Stimulated activated CD8-positive, alpha-beta memory T cell treated with anti-CD3 and anti-CD28 coated beads, Interleukin-15, amount 100 ng/mL, for 48 hours (primary cell): ENCODE results near the gene NCLN.
"Not testable (repeated sequence)": the region's sequence is repeated elsewhere in the genome, so short reads cannot be mapped to it uniquely, and the experiment has no call there.

ENCODE experiments used
- DNase-seq, 2 donors: peaks; one replicate each; pipeline ENCODE4 v3.0.0-alpha.2; 2020; ENCODE audit warnings: low read depth in 2 of 2

Gene NCLN

DNA sequence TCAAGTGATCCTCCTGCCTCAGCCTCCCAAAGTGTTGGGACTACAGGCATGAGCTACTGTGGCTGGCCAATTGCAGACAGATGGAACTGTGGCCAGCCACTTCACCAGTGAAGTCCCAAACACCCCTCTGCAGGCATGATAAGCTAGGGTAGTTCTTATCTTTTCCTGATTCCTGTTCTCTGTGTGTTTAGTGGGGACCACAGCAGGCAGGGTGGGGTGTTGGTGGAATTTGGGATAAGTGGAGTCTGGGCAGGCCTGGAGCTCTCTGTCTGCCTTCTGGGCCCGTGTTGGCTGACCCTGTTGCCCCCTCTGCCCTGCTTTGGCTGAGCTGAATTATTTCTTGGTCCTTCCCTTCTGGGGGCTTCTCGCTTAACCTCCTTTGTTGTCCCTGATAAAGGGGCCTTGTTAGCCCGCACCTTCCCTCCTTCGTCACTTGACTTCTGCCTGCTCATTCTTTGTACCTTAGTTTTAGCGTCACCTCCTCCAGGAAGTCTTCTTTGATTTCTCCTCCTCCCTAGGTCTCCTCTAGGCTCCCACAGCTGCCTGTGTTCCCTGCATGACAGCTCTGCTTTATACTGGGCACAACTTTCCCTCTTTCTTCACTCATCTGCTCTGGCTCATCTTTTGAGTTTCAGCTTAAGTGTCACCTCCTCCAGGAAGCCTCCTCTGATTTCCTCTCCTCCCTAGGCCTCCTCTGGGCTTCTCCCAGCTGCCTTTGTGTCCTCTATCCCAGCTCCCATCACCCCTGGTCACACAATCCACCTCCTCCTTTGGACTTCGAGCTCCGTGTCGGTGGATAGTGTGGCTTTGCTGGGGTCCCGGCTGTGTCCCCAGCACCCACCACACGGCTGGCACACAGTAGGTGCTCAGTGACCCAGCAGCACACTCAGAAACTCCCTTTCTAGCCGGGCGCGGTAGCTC is 1.7 kb upstream of the NCLN start:
- no peak for DNase-seq

DNA sequence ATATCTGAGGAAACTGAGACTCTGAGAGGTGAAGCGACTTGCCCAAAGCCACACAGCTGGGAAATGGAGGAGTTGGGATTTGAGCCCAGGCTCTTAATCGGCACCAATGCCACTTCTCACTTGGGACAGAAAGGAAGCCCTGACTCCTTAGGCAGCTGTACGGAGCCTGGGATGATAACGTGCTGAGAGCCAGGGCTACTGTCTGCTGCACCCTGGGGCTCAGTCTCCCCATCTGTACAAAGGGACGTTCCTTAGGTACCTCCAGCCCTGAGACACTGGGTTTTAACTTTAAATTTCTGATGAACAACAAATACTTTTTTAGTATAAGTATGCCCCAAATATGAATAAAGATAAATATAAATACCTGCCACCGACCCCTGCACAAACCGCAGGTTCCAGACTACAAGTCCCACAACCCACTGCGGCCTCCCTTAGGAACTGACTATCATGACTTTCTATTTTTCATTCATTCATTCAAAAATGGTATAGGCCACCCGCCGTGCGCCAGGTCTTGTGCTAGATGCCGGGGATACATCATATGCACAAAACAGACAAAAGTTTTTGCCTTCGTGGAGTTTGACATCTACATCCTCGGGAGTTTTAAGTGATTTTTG is 776 bp upstream of the NCLN start:
- peak in 1 of 2 donors; percentile 36 for DNase-seq

DNA sequence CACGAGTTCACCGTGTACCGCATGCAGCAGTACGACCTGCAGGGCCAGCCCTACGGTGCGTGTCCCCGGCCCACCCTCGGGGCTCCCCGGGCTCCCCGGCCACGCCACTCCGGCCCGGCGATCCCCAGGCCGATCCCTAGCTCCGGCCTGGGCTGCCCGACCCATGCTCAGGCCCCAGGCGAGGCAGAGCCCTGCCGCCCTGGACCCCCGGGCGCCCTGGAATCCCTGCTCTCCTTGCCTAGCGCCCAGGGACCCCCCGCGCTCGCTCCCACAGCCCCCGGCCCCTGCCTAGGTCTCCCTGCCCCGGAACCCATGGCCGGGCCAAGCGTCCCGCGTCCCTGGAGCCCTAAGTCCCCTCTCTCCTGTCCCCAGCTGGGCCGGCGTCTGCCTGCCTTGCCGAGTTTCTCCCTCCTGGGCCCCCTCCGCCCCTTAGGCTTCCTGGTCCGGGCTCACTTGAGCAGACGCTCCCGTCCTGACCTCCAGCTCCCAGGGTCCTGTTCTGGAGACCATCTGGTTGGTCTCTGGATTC is 494 bp downstream of the NCLN start:
- DNase-seq: no peak

DNA sequence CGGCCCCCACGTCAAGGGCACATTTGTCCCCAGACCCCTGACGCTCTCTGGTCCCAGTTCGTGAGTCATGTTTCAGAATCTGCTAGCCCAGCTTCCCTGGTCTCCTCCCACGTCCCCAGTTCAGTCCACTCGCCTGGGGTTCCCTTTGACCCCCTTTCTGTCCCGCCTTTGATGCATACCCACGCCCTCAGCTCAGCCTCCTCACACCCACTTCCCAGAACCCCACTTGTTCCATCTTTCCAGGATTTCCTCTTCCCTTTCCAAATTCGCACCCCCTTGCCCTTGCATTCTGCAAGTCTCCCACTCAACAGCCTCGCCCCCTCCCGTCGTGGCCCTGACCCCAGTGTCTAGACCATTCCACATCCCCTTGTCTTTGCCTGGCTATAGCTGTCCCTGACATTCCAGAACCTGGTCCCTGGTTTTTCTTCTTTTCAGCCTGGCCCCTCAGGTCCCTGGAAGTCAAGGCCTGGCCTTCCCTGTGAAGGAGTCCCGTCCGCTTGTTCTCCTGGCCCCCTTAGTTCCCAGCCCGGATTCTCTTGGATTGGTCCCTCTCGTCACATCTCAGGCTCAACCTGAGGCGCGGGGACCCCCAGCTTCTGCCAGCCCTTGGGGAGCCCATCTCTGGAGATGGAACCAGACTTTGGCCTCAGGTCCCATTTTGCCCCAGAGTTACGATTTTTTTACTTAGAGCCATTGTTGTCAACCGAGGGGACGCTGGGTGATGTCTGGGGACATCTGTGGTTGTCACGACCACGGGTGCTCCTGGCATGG is 1.3 kb downstream of the NCLN start:
- DNase-seq: no peak

DNA sequence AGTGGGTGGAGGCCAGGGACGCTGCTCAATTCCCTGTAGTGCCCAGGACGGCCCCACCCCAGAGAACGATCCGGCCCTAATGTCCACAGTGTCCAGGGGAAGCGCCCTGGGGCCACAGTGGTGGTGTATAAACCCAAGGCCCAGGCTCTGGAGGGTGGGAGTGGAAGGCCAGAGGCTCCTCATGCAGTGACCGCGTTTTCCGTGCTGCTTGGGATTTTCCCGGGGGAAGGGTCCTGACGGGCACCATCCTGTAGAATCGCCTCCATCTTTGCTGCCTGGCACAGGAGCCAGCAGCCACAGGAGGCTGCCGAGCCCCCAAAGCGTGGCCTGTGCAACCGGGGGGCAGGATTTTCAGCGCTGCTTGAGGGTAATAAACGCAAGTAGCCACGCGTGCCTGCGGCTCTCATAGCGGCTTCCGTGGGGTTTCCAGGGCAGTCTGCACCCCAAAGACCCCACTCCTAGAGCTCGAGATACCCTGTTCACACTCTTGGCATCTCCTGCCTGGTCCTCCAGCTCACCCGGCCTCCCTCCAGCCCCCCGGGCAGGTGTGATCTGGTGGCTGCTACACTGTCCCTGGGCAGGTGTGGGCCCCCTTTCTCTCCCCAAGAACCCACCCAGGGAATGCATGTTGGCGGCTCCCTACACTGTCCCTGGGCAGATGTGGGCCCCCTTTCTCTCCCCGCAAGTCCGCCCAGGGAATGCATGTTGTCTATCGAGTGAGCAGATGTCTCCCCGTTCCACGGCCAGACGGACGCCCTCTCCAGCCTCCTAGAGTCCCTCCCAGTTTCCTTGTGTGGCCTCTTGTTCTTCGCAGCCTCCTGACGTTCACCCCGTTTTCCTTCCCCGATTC is 2.2 kb downstream of the NCLN start:
- DNase-seq: no peak

DNA sequence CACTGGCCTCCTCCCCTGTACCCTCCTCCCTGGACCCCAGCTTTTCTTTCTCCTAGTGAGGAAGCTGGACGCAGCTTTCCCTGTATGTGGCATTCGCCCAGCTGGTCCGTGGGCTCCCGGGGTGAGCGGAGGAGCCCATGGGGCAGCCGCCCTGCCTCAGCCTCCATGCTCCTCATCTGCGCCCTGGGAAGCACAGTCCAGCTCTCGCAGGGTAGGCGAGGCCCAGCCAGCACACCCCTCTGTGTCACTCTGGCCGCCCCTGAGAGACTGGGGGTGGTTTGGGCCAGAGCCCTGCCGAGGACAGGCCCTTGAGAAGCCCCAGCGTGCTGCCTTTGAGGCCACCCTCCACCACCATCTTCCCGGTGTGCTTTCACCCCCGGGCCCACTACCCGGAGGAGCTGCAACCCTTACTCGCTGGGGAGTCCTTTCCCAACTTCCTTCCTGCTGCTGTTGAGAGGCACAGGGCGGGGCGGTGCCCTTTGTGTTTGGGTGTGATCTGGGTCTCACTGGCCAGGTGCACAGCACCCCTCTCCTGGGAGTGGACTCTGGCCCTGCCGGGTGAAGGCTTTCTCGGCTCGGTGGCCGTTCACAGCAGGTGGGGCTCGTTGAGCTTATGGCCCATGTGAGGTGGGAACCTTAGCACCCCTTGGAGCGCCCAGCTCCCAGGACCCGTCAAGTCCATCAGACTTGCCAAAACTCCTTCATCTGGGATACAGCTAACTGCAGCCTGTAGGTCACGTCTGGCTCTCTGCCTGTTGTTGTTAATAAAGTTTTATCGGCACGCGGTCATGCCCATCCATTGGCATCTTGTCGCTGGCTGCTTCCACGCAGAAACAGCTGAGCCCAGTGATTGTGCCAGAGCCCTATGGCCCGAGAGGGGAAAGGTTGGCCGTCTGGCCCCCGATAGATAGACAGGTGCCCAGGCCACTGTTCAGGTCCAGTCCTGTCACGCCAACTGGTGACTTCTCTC is 3.2 kb downstream of the NCLN start:
- no peak for DNase-seq

DNA sequence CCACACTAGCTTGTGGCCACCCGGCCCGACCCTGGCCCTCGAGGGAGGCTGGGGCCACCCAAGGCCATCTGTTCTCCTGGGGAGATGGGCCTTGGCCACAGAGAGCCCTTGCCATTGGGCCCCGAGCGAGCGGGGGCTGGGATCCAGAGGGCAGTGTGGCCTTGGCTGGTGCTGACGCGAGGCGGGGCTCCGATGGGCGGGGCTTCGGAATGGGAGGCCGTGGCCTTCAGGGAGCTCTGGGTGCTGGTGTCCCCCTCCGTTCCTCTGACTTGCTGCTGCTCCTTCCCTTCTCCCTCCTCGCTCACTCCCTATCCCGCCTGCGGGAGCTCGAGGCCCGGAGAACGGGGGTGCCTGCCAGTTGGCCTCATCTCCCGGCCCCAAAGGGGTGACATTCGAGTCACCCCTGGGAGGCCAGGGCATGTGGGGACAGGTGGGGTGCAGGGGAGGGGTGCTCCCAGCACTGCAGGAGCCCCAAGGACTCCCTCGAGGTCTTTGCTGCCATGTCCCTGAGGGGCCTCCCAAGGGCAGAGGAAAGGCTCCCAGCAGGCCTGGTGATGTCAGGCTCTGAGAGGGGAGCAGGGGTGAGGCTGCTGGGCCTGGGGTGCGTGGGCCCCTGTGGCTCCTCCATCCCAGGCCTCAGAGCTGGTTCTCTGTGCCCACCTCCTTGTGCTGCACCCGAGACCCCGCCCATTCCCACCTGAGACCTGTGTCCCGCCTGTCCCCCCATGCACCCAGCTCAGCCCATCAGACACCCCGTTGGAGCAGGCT is 4.2 kb downstream of the NCLN start:
- DNase-seq: no peak

DNA sequence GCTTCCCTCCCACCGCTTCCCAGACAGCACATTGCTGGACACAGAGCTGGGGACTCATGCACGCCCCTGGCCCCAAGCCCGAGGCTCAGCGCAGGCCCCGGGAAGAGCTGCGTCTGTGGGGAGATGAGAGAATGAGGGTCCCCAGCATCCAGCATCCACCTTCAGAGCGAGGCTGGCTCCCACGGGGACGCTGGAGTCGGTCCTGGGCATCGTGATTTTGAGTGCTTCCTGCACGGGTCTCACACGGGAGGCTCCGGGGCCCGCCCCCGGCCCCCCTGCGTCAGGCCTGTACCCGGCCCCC is 4.7 kb downstream of the NCLN start:
- DNase-seq: no peak

DNA sequence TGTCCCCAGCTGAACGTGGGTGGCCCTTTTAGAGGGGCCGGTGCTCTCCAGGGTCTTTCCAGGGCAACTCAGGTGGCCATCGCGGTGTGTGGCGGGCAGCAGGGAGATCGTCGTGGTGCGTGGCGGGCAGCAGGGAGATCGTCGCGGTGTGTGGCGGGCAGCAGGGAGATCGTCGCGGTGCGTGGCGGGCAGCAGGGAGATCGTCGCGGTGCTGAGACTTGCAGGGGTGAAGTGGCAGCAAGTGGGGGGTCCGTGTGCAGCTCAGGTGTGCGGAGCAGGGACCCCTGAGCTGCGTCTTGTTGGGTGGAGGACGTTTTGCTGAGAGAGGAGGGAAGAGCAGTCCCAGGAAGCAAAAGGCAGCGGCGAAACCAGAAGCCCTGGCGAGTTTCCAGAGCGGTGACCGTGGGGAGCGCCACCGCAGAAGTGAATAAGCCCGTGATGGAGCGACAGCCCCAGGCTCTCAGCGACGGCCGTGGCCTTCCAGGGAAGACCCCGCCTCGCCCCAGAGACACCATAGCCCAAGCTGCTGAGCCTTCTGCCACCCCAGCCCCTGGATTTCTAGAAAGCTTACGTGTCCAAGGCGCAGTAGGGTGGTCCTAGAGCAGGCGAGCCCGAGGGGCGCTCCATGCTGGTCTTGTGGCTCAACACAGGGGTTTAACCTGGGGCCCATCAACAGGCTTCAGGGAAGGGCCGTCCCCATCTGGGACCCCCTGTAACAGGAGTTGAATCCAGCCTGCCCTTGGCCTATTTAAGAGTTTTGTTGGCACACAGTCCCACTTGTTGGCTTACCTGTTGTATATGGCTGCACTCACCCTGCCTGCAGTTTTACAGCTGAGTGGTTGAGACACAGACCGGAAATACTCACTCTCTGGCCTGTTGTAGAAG is 5.4 kb downstream of the NCLN start:
- DNase-seq: no peak

DNA sequence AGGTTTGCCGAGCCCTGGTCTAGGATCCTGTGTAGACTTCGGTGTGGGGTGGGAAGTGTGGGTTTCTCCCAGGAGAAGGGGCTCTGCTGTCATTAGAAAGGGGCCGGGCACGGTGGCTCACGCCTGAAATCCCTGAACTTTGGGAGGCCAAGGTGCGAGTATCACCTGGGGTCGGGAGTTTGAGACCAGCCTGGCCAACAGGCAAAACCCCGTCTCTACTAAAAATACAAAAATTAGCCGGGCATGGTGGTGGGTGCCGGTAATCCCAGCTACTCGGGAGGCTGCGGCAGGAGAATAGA is 6.0 kb downstream of the NCLN start:
- DNase-seq: not testable (repeated sequence)

DNA sequence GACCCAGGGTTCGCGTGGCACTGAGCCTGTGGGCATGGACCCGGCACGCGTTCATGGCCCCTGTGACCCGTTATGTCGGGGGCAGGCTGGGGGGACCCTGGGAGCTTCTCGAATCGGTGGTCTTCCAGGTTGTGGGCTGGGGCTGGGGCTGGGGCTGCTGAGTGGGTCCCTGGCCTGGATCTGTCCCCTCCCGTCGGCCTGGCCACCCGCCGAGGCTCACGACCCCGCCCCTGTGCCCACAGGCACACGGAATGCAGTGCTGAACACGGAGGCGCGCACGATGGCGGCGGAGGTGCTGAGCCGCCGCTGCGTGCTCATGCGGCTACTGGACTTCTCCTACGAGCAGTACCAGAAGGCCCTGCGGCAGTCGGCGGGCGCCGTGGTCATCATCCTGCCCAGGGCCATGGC is 6.5 kb downstream of the NCLN start:
- no peak for DNase-seq

DNA sequence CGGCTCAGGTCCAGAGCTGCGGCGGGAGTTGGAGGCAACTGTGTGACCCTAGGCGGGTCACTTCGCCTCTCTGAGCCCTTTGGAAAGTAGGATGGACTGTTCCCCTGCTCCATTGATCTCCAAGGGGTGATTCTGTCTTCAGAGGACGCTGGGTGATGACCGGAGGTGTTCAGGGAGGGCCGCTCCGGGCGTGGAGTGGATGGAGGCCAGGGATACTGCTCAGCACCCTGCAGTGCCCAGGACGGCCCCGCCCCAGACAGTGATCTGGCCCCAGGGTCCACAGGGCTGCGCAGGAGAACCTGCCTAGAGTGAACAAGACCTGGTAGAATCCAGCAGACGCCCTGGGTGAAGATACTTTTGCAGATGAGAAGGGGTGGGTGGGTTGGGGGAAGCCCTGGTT is 7.0 kb downstream of the NCLN start:
- DNase-seq: no peak

DNA sequence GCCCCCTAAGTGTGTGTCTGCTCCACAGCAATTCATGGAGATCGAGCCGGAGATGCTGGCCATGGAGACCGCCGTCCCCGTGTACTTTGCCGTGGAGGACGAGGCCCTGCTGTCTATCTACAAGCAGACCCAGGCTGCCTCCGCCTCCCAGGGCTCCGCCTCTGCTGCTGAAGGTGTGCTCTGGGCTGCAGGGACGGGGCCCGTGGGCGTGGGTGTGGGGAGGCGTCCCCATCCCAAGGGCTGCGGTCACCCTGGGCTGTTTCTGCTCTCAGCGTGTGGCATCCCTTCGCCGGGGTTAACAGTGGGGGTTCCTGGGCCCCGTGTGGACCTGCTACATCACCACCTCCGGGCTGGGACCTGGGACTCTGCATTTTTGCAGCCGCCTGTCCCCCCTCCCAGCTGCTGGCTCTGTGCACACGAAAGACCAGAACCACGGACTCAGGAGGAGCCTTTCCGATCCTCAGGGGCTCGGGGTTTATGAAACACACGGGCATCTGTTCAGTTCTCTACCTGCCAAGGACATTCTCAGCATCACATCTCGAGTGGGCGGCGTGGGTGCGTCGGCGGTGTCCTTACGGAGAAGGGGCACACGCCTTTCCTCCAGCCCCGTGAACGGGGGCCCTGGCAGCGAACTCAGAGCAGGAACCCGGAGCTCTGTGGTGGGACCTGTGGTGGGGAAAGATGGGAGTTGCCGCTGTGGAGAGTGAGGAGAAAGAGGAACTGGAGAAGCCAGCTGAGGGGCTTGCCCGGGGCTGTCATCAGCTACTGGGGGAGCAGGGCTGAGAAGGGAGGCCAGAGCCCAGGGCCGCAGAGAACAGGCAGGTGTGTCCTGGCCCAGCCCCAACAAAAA is 7.8 kb downstream of the NCLN start:
- DNase-seq: no peak

DNA sequence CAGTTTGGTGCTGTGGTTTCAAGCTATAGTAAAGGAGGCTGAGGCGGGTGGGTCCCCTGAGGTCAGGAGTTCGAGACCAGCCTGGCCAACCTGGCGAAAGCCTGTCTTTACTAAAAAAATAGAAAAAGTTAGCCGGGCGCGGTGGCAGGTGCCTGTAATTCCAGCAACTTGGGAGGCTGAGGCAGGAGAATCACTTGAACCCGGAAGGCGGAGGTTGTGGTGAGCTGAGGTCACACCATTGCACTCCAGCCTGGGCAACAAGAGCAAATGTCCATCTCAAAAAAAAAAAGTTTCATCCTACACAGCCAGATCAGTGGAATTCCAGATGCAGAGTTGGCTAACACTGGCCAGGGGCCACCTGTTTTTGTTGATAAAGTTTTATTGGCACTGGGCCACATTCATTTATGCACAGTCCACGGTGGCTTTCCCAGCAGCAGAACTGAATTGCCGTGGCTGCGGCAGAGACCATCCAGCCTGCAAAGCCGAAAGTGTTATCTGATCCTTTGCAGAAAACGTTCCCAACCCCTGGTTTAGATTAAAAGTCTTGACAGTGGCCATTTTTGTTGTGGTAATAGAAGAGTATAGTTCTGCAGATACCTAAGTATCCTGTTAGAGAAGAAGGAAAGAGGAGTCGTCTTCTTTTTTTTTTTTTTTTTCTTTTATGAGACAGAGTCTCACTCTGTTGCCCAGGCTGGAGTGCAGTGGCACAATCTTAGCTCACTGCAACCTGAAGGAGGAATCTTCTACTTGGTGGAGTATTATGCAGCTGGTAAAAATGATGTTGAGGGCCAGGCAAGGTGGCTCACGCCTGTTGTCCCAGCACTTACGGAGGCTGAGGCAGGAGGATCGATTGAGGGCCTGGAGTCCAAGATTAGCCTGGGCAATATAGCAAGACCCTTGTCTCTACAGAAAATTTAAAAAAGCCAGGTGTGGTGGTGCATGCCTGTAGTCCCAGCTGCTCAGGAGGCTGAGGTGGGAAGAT is 8.7 kb downstream of the NCLN start:
- no peak for DNase-seq

DNA sequence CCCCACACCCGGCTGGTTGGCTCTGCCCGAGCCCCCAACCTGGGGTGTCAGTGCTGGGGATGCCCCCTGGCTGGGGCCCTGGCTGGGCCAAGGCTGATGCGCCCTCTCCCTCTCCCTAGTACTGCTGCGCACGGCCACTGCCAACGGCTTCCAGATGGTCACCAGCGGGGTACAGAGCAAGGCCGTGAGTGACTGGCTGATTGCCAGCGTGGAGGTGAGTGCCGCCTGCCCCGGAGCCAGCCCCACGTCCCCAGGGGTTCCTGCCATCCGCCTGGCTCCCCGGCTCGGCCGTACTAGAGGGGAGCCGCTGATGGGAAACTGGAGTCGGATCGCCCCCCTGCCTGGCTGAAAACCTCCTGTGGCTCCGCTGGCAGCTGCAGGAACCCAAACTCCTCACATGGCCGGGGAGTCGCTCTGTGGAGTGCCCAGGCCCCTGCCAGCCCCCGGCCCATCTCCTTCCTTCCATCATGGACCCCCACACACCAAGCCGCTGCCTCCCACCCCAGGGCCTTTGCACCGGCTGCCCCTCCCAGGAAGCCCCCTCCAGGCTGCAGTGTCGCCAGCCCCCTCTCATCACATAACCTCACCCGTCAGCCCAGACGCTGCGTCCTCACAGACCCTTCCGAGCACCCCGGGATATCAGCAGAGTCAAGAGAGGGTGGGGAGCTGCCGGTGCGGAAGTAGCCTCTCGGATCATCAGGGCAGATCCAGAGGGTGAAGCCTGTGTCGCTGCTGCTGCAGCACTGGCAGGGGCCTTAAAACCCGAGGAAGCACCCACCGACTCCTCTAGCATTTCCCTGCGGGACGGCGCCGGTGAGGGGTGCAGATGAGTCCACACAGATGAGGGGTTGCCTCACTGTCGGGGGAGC is 10.6 kb downstream of the NCLN start:
- DNase-seq: no peak

DNA sequence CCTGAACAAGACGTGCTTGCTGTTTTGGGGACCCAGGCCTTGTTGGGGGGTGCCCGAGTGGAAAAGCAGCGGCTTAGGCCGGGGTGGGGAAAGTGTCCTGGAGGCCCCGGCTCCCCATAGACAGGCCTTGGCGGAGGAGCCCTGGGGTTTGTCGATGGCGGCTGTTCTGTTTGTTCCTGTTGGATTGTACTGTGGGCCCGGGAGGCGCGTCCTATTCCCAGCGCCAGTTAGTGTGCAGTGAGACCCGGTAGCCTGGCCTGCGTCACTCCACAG is 11.1 kb downstream of the NCLN start:
- DNase-seq: no peak
